Measurements from ENCODE around the gene DOCK1.

GRCh38 chr10:127353544-127353943, 448.3 kb downstream of the DOCK1 start:
- no peak for TF ChIP-seq CTCF (conservative IDR thresholded peaks at IDR 0.05; ENCODE audit: low read length)
- TF ChIP-seq EZH2phosphoT487 (IDR thresholded peaks at IDR 0.05; ENCODE audit: borderline replicate concordance): no peak
